Stomach (tissue), 9 donors: ENCODE data around the gene AFMID. TPM values are rescaled to one million over a fixed set of nuclear protein-coding genes. Genes with fewer than 3 reads are reported as not detected.

Experiments used
- DNase-seq, 2 donors: peaks; one replicate each; pipeline versions ENCODE4 v3.0.0 to v3.0.0-alpha.2; 2013 to 2019
- H3K27ac ChIP-seq, 5 donors: fragments of 200-600 bp in 4 of 5; sonication (generic) in 4 of 5; one replicate each; pipeline ENCODE4 v1.5.1; 2013 to 2019; ENCODE audit warnings: mild to moderate bottlenecking in 1 of 5, moderate library complexity in 1 of 5
- H3K27me3 ChIP-seq, 3 donors: fragments of 200-600 bp; sonication (generic); one replicate each; pipeline ENCODE4 v1.5.1; 2017 to 2019; ENCODE audit warnings: mixed run types in 1 of 3
- H3K36me3 ChIP-seq, 4 donors: fragments of 200-600 bp; sonication (generic); 1 replicate in 3 of 4; 2 replicates in 1 of 4; pipeline ENCODE4 v1.5.1; 2016 to 2019
- H3K4me1 ChIP-seq, 4 donors: fragments of 200-600 bp; sonication (generic); one replicate each; pipeline ENCODE4 v1.5.1; 2016 to 2019
- H3K4me3 ChIP-seq, 4 donors: fragments of 200-600 bp; sonication (generic) in 3 of 4; one replicate each; pipeline ENCODE4 v1.5.1; 2016 to 2019; ENCODE audit warnings: mild to moderate bottlenecking in 1 of 4
- H3K9me3 ChIP-seq, 4 donors: fragments of 200-600 bp; sonication (generic); one replicate each; pipeline ENCODE4 v1.5.1; 2016 to 2019
- EP300 ChIP-seq: sonication (generic); formaldehyde crosslinking; IDR thresholded peaks from one replicate; pipeline ENCODE4 v1.6.1; 2017; ENCODE audit warnings: antibody characterized with exemption
- POLR2A ChIP-seq, 4 donors: fragments of 450-650 bp; IDR thresholded peaks; one replicate each; pipeline ENCODE4 v1.6.1; 2016; ENCODE audit warnings: antibody characterized with exemption in 4 of 4, control low read depth in 2 of 4, mild to moderate bottlenecking in 1 of 4, moderate library complexity in 1 of 4
- POLR2AphosphoS5 ChIP-seq, 3 donors: sonication (generic); formaldehyde crosslinking; IDR thresholded peaks; one replicate each; pipeline ENCODE4 v1.6.1; 2016; ENCODE audit warnings: antibody characterized with exemption in 3 of 3
- WGBS, 5 donors: extraction: QIAGEN DNeasy Blood & Tissue Kit in 3 of 5; methylation state at CpG; one replicate each; pipeline versions ENCODE4 v1.1.5 to v1.1.7; 2013 to 2018; 5-methylcytosine and 5-hydroxymethylcytosine counted together
- intact Hi-C: fragments of 100-400 bp; cut with DNase I; formaldehyde crosslinking; loops from one replicate; pipeline ENCODE4 v1.15.1; 2023; ENCODE audit warnings: low total_unique reads
- polyA plus RNA-seq, 3 donors: library from polyadenylated mRNA; stranded (reverse); fragments of 200-250 nt; gene quantifications; one replicate each; pipeline ENCODE4 v1.2.3, GENCODE V29; 2013
- total RNA-seq, 5 donors: library from RNA; depleted of rRNA; stranded (reverse); fragments of >200 nt; gene quantifications; one replicate each; pipeline versions ENCODE4 v1.1.0 to v1.2.3, GENCODE V29; 2014 to 2016
- TF ChIP-seq, protein P1 (sequence below), 7 experiments: fragments of 450-650 bp in 4 of 7; fragments of 200-600 bp in 3 of 7; sonication (generic) in 3 of 7; IDR thresholded peaks; one replicate each; pipeline ENCODE4 v1.5.1; 2016 to 2019; ENCODE audit warnings: antibody characterized with exemption in 7 of 7, control low read depth in 2 of 7, mild to moderate bottlenecking in 1 of 7
- donor health status: healthy with polysubstance abuse.
- donor health status: Bipolar disorder and iron deficiency.
- donor health status: healthy.

AFMID gene
- total and polyA plus RNA-seq, 8 donors = 25.7 to 189 (median 61.3) TPM

DNA sequence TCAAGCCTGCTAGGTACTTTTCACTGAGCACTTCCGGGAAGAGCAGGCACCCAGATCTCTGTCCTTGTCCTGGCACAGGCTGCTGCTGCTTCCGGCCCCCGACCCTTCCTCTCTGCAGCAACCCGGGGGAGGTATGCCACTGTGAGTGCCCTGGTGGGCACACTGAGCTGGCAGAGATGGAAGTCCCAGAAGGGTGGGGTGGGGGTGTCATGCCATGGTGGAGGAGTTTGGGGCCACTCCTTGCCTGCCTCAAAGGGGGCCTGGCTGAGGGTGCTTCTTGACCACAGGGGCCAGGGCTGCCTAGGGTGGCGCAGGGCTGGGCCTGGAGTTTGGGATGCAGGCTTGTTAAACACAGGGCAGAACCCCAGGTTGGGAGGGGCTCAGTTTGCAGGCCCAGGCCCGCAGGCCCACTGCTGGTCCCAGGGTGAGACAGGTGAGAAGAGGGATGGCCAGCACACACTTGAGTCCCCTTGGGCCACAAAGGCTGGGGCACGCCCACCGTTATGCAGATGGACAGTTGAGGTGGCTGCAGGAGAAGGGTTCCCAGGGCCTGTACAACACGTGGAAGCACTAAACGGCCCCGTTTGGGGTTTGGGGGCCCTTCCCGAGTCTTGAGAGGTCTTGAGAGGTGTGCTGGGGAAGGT, 53.0 kb downstream of the AFMID start:
- no peaks in the 10 kb centered on the region for H3K9me3 ChIP-seq
- no peaks in the 10 kb centered on the region for H3K27me3 ChIP-seq
- WGBS, 5 donors = 71 to 79% (median 75%) methylated on average over 12 of the region's 12 CpGs
- TF ChIP-seq POLR2A (IDR thresholded peaks at IDR 0.05) (no peak), POLR2AphosphoS5 (IDR thresholded peaks at IDR 0.05) (no peak), EP300 (no peak)
- TF ChIP-seq, protein P1, sequence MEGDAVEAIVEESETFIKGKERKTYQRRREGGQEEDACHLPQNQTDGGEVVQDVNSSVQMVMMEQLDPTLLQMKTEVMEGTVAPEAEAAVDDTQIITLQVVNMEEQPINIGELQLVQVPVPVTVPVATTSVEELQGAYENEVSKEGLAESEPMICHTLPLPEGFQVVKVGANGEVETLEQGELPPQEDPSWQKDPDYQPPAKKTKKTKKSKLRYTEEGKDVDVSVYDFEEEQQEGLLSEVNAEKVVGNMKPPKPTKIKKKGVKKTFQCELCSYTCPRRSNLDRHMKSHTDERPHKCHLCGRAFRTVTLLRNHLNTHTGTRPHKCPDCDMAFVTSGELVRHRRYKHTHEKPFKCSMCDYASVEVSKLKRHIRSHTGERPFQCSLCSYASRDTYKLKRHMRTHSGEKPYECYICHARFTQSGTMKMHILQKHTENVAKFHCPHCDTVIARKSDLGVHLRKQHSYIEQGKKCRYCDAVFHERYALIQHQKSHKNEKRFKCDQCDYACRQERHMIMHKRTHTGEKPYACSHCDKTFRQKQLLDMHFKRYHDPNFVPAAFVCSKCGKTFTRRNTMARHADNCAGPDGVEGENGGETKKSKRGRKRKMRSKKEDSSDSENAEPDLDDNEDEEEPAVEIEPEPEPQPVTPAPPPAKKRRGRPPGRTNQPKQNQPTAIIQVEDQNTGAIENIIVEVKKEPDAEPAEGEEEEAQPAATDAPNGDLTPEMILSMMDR (IDR thresholded peaks at IDR 0.05) = no peak
- intact Hi-C loops = no loop called here
- no peaks in the 10 kb centered on the region for H3K36me3 ChIP-seq
- no peak overlapping the region for H3K4me3 ChIP-seq
- no peak overlapping the region for H3K27ac ChIP-seq
- H3K4me1 ChIP-seq = peaks cover 0 to 7% (median 2%) of the 10 kb centered on the region in 4 donors
- DNase-seq = no peak

DNA sequence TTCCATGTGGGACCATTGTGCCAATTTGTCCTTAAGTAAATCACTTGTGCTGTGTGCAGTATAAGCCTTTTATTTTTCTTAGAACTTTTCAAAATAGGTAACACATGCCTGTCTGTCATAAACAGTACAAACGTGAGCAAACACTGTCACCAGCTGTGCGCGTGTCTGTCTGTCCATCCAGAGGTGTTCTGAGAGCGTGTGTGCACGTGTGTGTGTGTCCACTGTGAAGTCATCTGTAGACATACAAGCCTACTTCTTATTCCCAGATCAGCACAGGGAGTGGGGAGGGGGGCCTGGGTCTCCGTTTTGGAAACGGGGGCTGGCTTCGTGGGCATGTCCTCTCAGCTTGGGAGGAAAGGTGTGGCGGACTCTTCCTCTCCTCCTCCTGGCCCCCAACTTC, 53.7 kb downstream of the AFMID start:
- Histone ChIP-seq H3K4me3 (no peak overlapping the region), H3K4me1 (peaks cover 0 to 7% (median 2%) of the 10 kb centered on the region in 4 donors), H3K27ac (no peak overlapping the region), H3K27me3 (no peaks in the 10 kb centered on the region), H3K36me3 (no peaks in the 10 kb centered on the region), H3K9me3 (no peaks in the 10 kb centered on the region)
- WGBS, 5 donors = 64 to 82% (median 74%) methylated on average over 5 to 9 of the region's 9 CpGs
- TF ChIP-seq, protein P1 (IDR thresholded peaks at IDR 0.05) = no peak
- TF ChIP-seq POLR2A (IDR thresholded peaks at IDR 0.05) = no peak
- no peak for TF ChIP-seq POLR2AphosphoS5 (IDR thresholded peaks at IDR 0.05)
- no peak for DNase-seq
- intact Hi-C loops = no loop called here

DNA sequence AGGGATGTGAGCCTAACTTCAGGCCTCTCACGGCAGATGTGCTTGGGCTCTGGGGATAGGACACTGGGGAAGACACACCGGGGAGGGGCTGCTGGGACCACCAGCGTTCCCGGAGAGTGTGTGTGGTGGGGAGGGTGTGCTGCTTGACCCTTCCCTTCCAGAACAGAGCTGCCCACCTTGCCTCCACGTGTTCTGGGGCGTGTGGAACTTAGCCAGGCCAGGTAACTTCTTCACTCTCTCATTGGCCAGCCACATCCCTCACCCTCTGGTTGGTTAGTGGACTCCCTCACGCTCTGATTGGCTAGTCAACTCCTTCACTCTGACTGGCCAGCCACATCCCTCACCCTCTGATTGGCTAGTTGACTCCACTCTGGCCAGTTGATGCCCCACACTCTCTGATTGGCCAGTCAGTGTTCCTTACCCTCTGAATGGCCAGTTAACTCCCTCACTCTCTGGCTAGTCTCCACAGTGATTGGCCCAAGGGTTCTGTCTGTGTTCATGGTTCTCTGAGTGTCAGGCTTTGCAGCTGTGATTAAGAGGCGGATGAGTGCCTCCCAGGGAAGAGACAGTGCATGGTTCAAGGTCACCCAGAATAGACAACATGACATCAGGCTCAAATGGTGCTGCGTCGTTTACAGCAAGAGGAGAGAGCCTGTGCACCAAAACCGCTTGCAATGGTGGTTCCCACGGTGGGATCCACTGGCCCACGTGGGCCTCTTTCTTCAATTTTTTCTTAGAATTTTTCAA, 54.3 kb downstream of the AFMID start:
- H3K27me3 ChIP-seq = no peaks in the 10 kb centered on the region
- TF ChIP-seq POLR2A (IDR thresholded peaks at IDR 0.05) (no peak), EP300 (no peak), POLR2AphosphoS5 (IDR thresholded peaks at IDR 0.05) (no peak)
- TF ChIP-seq, protein P1 (IDR thresholded peaks at IDR 0.05) = no peak
- H3K9me3 ChIP-seq = no peaks in the 10 kb centered on the region
- 79 to 96% (median 83%) methylated on average over 11 to 13 of the region's 13 CpGs for whole genome bisulfite sequencing, 5 donors
- H3K36me3 ChIP-seq = no peaks in the 10 kb centered on the region
- DNase-seq = peak in 1 of 2 donors; percentile 16
- H3K27ac ChIP-seq = no peak overlapping the region
- peaks cover 0 to 7% (median 2%) of the 10 kb centered on the region in 4 donors for H3K4me1 ChIP-seq
- H3K4me3 ChIP-seq = no peak overlapping the region
- intact Hi-C loops = no loop called here

DNA sequence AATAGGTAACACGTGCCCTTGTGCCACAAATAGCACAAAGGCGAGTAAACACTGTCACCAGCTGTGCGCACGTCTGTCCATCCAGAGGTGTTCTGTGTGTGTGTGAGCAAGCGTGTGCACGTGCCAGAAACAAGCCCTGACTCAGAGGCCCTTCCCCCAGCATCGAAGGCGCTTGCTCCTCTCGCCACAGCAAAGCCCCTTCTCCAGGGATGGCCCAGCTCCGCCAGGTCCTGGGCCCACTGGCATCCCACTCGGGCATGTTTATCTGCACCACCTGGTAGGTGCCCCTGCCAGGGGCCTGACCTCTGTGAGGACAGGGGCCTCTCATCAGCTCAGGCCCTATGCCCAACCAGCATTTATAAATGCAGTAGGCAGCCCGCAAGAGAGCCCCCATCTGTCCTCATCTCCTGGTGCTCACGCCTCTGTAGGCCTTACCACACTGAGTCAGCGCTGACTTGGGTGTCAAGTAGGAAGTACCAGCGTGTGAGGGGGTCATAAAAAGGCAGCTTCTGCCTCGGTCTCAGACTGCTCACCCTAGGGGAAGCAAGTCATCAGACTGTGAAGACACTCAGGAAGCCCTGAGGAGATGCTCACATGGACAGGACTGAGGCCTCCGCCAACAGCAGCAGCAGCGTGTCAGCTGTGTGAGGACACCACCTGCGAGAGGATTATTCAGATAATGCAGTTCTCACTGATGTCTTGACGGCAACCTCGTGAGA, 55.0 kb downstream of the AFMID start:
- no peak overlapping the region for H3K27ac ChIP-seq
- peaks cover 0 to 5% (median 2%) of the 10 kb centered on the region in 4 donors for H3K4me1 ChIP-seq
- no peaks in the 10 kb centered on the region for H3K9me3 ChIP-seq
- H3K4me3 ChIP-seq = no peak overlapping the region
- no peaks in the 10 kb centered on the region for H3K27me3 ChIP-seq
- TF ChIP-seq POLR2A (IDR thresholded peaks at IDR 0.05) (no peak), POLR2AphosphoS5 (IDR thresholded peaks at IDR 0.05) (no peak), EP300 (no peak)
- TF ChIP-seq, protein P1 (IDR thresholded peaks at IDR 0.05) = no peak
- 76 to 82% (median 81%) methylated on average over 19 to 21 of the region's 21 CpGs for WGBS, 5 donors
- intact Hi-C loops = no loop called here
- DNase-seq = peak in 1 of 2 donors; percentile 22
- no peaks in the 10 kb centered on the region for H3K36me3 ChIP-seq
